Suprapubic skin (tissue), 4 donors: ENCODE data around the gene CCSER1. TPM values are rescaled to one million over a fixed set of nuclear protein-coding genes. Genes with fewer than 3 reads are reported as not detected.

ENCODE experiments used
- DNase-seq, 2 donors: peaks; one replicate each; pipeline ENCODE4 v3.0.0-alpha.2; 2019; ENCODE audit warnings: low spot score in 2 of 2
- H3K27ac ChIP-seq: fragments of 200-600 bp; sonication (generic); one replicate; pipeline ENCODE4 v1.5.1; 2019
- H3K27me3 ChIP-seq: fragments of 200-600 bp; sonication (generic); one replicate; pipeline ENCODE4 v1.5.1; 2019
- H3K36me3 ChIP-seq: fragments of 200-600 bp; sonication (generic); one replicate; pipeline ENCODE4 v1.5.1; 2019
- H3K4me1 ChIP-seq: fragments of 200-600 bp; sonication (generic); one replicate; pipeline ENCODE4 v1.5.1; 2019
- H3K4me3 ChIP-seq: fragments of 200-600 bp; sonication (generic); one replicate; pipeline ENCODE4 v1.5.1; 2019; ENCODE audit warnings: mild to moderate bottlenecking
- H3K9me3 ChIP-seq: fragments of 200-600 bp; sonication (generic); one replicate; pipeline ENCODE4 v1.5.1; 2019
- EP300 ChIP-seq: sonication (generic); formaldehyde crosslinking; IDR thresholded peaks from one replicate; pipeline ENCODE4 v1.6.1; 2017; ENCODE audit warnings: antibody characterized with exemption
- POLR2A ChIP-seq, 2 donors: fragments of 450-650 bp; IDR thresholded peaks; one replicate each; pipeline ENCODE4 v1.6.1; 2017; ENCODE audit warnings: antibody characterized with exemption in 2 of 2, mild to moderate bottlenecking in 2 of 2, moderate library complexity in 2 of 2
- POLR2AphosphoS5 ChIP-seq, 3 donors: sonication (generic); formaldehyde crosslinking; IDR thresholded peaks; one replicate each; pipeline ENCODE4 v1.6.1; 2017; ENCODE audit warnings: antibody characterized with exemption in 3 of 3
- WGBS: methylation state at CpG from one replicate; pipeline ENCODE4 v1.1.5; 2018; 5-methylcytosine and 5-hydroxymethylcytosine counted together
- total RNA-seq, 4 donors: library from RNA; depleted of rRNA; stranded (reverse); fragments of >200 nt; gene quantifications; one replicate each; pipeline ENCODE4 v1.1.0, GENCODE V29; 2016
- TF ChIP-seq, protein P1 (sequence below), 2 donors: fragments of 200-600 bp in 1 of 2; fragments of 450-650 bp in 1 of 2; sonication (generic) in 1 of 2; IDR thresholded peaks; one replicate each; pipeline ENCODE4 v1.5.1; 2016 to 2019; ENCODE audit warnings: antibody characterized with exemption in 2 of 2, mild to moderate bottlenecking in 1 of 2, moderate library complexity in 1 of 2

Gene CCSER1
- total RNA-seq, 4 donors from 2014 or later, result 6.7 to 39.5 (median 11.8) TPM

DNA sequence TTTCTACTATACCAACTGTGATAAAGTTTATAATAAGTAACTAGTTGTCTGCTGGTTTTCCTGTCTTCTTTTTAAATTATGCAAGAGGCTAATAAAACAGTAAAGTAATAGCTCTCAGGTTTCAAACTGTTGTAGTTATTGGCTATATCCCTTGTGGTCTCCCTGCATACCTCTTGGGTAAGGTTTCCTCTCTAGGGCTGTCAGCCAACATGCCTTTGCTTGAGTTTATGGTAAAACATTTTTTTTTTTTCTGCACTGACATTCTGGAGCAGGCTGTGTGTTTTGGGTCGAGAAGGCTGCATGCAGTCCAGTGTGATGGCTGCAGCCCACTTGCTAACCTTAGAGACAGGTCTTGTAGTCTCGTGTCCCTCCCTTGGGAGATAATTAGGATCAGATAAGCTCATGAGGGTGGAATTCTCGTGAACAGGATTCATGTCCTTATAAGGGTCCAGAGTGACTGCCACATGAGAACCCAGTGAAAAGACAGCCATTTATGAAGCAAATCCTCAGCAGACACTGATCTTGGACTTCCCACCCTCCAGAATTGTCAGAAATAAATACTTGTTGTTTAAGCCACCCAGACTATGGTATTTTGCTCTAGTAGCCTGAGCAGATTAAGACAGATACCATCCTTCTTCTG, 831.2 kb downstream of the CCSER1 start:
- Histone ChIP-seq H3K36me3 (no peaks in the 10 kb centered on the region), H3K4me1 (no peaks in the 10 kb centered on the region), H3K27me3 (no peaks in the 10 kb centered on the region), H3K4me3 (no peak overlapping the region), H3K27ac (no peak overlapping the region), H3K9me3 (no peaks in the 10 kb centered on the region)
- no peak for DNase-seq
- TF ChIP-seq POLR2AphosphoS5 (IDR thresholded peaks at IDR 0.05) (no peak), POLR2A (IDR thresholded peaks at IDR 0.05) (no peak), EP300 (no peak)
- TF ChIP-seq, protein P1, sequence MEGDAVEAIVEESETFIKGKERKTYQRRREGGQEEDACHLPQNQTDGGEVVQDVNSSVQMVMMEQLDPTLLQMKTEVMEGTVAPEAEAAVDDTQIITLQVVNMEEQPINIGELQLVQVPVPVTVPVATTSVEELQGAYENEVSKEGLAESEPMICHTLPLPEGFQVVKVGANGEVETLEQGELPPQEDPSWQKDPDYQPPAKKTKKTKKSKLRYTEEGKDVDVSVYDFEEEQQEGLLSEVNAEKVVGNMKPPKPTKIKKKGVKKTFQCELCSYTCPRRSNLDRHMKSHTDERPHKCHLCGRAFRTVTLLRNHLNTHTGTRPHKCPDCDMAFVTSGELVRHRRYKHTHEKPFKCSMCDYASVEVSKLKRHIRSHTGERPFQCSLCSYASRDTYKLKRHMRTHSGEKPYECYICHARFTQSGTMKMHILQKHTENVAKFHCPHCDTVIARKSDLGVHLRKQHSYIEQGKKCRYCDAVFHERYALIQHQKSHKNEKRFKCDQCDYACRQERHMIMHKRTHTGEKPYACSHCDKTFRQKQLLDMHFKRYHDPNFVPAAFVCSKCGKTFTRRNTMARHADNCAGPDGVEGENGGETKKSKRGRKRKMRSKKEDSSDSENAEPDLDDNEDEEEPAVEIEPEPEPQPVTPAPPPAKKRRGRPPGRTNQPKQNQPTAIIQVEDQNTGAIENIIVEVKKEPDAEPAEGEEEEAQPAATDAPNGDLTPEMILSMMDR (IDR thresholded peaks at IDR 0.05), result no peak
- WGBS, result 62% methylated on average over 3 of the region's 3 CpGs

DNA sequence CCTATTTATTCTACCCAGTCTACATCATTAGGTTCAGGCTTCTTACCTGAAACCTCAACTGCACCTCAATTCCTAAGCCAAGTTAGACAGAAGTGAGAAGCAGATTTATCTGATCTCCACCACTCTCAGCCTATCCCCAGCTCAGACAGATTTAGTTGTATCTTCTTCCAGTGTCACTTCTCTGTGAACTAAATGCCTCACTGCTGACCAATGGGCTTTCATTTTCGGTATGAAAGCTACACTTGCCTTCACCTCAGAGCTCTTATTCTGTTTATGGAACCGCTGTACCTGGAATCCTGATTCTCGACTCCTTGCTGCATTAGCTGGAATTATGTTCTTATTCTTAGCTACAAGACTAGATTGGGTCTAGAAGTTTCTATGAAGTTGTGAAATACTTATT, 833.2 kb downstream of the CCSER1 start:
- TF ChIP-seq, protein P1 (IDR thresholded peaks at IDR 0.05), result no peak
- TF ChIP-seq POLR2AphosphoS5 (IDR thresholded peaks at IDR 0.05) (no peak), EP300 (no peak), POLR2A (IDR thresholded peaks at IDR 0.05) (no peak)
- no peak for DNase-seq
- Histone ChIP-seq H3K27ac (no peak overlapping the region), H3K9me3 (no peaks in the 10 kb centered on the region), H3K4me3 (no peak overlapping the region), H3K36me3 (no peaks in the 10 kb centered on the region), H3K4me1 (no peaks in the 10 kb centered on the region), H3K27me3 (no peaks in the 10 kb centered on the region)
- 86% methylated on average over 3 of the region's 3 CpGs for WGBS

DNA sequence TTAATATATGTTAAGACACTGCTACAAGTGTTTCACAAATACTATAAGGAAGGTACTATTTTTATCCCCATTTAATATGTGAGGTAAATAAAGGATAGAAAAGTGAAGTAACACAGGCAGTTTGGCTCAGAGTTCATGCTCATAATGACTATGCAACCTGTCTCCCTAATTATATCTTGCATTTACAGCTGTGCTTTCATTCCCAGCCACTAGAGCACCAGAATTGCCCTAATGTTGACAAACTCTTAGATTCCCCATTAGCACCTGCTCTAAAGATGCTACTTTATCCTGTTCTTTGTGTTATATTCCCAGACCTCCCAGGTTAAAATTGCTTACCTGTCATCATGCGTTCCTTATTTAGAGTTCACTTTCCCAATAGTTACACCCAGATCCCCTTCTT, 833.6 kb downstream of the CCSER1 start:
- DNase-seq, result no peak
- no peaks in the 10 kb centered on the region for H3K4me1 ChIP-seq
- H3K4me3 ChIP-seq, result no peak overlapping the region
- no peak for TF ChIP-seq EP300
- TF ChIP-seq, protein P1 (IDR thresholded peaks at IDR 0.05), result no peak
- TF ChIP-seq POLR2A (IDR thresholded peaks at IDR 0.05), result no peak
- no peak for TF ChIP-seq POLR2AphosphoS5 (IDR thresholded peaks at IDR 0.05)
- H3K9me3 ChIP-seq, result no peaks in the 10 kb centered on the region
- no peak overlapping the region for H3K27ac ChIP-seq
- H3K36me3 ChIP-seq, result no peaks in the 10 kb centered on the region
- whole genome bisulfite sequencing, result 98% methylated on average over 1 of the region's 1 CpG
- no peaks in the 10 kb centered on the region for H3K27me3 ChIP-seq

DNA sequence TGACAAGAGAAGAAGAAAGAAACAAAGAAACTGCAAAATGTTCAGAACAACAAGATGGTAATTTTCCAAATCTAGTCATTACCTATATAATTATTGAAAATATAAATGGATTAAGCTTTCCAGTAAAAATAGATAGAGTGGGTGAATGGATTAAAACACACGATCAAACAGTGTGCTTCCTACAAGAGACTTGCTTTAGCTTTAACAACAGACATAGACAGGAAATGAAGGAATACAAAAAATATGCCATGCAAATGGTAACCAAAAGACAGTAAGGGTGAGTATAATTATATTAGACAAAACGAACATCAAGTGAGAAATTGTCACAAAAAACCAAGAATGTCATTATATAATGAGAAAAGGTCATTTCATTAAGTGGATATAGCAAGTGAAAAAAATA, 842.8 kb downstream of the CCSER1 start:
- DNase-seq, result no peak
- WGBS, result 79% methylated on average over 2 of the region's 2 CpGs

DNA sequence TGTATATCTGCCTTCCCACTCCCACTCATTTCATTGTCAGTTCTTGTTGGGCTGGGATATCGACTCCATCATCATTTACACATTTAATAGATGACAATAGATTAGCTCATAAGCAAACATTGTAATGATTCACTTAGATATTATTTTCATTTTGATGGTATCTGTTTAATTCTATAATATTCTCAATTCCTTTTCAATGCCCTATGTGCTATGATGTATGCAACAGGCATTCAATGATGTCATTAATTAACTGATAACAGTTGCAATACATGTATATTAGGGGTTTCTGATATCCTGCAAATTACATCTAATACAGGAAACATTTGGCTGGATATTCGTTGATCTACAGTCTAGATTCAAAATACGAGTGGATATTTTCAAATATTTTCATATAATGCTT, 850.5 kb downstream of the CCSER1 start:
- 83% methylated on average over 3 of the region's 3 CpGs for WGBS

More for the DNA sequence above, 842.8 kb downstream of the CCSER1 start:
- H3K27me3 ChIP-seq, result no peaks in the 10 kb centered on the region
- H3K4me3 ChIP-seq, result no peak overlapping the region
- TF ChIP-seq, protein P1 (IDR thresholded peaks at IDR 0.05), result no peak
- TF ChIP-seq EP300 (no peak), POLR2AphosphoS5 (IDR thresholded peaks at IDR 0.05) (no peak), POLR2A (IDR thresholded peaks at IDR 0.05) (no peak)
- H3K27ac ChIP-seq, result no peak overlapping the region
- H3K4me1 ChIP-seq, result no peaks in the 10 kb centered on the region
- H3K36me3 ChIP-seq, result no peaks in the 10 kb centered on the region
- peaks cover 7% of the 10 kb centered on the region for H3K9me3 ChIP-seq

More for the DNA sequence above, 850.5 kb downstream of the CCSER1 start:
- Histone ChIP-seq H3K27me3 (no peaks in the 10 kb centered on the region), H3K4me1 (no peaks in the 10 kb centered on the region), H3K4me3 (no peak overlapping the region), H3K27ac (no peak overlapping the region), H3K36me3 (no peaks in the 10 kb centered on the region), H3K9me3 (no peaks in the 10 kb centered on the region)
- DNase-seq, result no peak
- TF ChIP-seq, protein P1 (IDR thresholded peaks at IDR 0.05), result no peak
- TF ChIP-seq POLR2AphosphoS5 (IDR thresholded peaks at IDR 0.05) (no peak), POLR2A (IDR thresholded peaks at IDR 0.05) (no peak), EP300 (no peak)
